A673 (cell line): Measurements from ENCODE around the gene ZC3H12C.

Experiments used
- EZH2 ChIP-seq: fragments of 200-600 bp; sonication (generic); IDR thresholded peaks from 2 replicates; pipeline ENCODE4 v1.6.1; 2017; ENCODE audit warnings: borderline replicate concordance, low read depth, mild to moderate bottlenecking, mixed read lengths, antibody characterized with exemption, low read length; ENCODE audit not compliant: poor library complexity, severe bottlenecking
- TF ChIP-seq, protein P1 (sequence below): fragments of 300-800, 200-600 bp; sonication (generic); conservative IDR thresholded peaks from 2 replicates; pipeline ENCODE4 v1.5.1; 2017; ENCODE audit warnings: low read depth, mild to moderate bottlenecking, antibody characterized with exemption, low read length, moderate library complexity, mixed read lengths

DNA sequence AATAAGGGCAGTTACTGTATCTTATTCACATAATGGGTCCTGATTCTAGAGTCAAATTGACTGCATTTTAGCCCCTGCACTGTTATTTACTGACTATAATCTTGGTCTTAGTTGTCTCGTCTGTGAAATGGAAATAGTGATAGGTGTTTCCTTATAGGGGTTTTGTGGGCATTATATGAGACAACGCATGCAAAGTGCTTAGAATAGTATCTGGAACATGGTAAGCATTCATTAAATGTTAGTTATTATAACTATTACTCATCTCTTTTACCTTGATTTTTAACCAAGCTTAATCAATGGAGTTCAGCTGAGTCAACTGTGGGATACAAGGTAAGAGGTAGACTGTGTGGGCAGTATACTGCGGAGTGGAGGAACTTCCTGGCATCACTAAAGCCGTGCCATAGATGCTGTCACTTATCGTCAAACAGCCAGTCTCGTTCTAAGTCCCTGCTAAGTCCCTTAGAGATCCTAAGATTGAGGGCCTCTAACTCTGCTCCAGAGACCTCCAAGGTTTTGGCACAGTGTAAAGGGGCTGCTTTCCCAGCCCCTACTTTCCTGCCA, 2.6 kb upstream of the ZC3H12C start:
- TF ChIP-seq, protein P1, sequence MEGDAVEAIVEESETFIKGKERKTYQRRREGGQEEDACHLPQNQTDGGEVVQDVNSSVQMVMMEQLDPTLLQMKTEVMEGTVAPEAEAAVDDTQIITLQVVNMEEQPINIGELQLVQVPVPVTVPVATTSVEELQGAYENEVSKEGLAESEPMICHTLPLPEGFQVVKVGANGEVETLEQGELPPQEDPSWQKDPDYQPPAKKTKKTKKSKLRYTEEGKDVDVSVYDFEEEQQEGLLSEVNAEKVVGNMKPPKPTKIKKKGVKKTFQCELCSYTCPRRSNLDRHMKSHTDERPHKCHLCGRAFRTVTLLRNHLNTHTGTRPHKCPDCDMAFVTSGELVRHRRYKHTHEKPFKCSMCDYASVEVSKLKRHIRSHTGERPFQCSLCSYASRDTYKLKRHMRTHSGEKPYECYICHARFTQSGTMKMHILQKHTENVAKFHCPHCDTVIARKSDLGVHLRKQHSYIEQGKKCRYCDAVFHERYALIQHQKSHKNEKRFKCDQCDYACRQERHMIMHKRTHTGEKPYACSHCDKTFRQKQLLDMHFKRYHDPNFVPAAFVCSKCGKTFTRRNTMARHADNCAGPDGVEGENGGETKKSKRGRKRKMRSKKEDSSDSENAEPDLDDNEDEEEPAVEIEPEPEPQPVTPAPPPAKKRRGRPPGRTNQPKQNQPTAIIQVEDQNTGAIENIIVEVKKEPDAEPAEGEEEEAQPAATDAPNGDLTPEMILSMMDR, result no peak
- TF ChIP-seq EZH2, result no peak
